Caco-2 (cell line): Measurements from ENCODE around the gene PDK2. TPM values are rescaled to one million over a fixed set of nuclear protein-coding genes. Genes with fewer than 3 reads are reported as not detected.

Experiments
- BruUV-seq: library from RNA; stranded (reverse); fragments of 400-500 nt; replicated peaks from 2 replicates; lab custom pipeline; 2021; lab: Mats Ljungman, UMichigan
- CTCF ChIA-PET: fragments of 300-600 bp; sonication (Branson Sonifier 250); formaldehyde crosslinking; loops from one replicate; lab custom pipeline; 2022; ENCODE audit warnings: antibody characterized with exemption; lab: Charles Lee
- POLR2A ChIA-PET: fragments of 300-600 bp; sonication (Branson Sonifier 250); formaldehyde crosslinking; loops from one replicate; lab custom pipeline; 2022; ENCODE audit warnings: antibody characterized with exemption; lab: Charles Lee
- DNase-seq, 2 experiments: peaks; one replicate each; pipeline versions ENCODE4 v3.0.0 to v3.0.0-alpha.2; 2020 to 2022
- H3K27me3 ChIP-seq: replicated peaks from 2 replicates; pipeline ENCODE4 v1.6.0; 2011; ENCODE audit warnings: low read length; ENCODE audit not compliant: control insufficient read depth, insufficient read depth
- H3K36me3 ChIP-seq: 2 replicates; pipeline ENCODE4 v1.5.1; 2011; ENCODE audit warnings: low read length; ENCODE audit not compliant: control insufficient read depth, insufficient read depth
- H3K4me1 ChIP-seq: fragments of 250-450 bp; sonication (Bioruptor Pico); 2 replicates; pipeline ENCODE4 v1.5.1; 2020; ENCODE audit warnings: mild to moderate bottlenecking
- H3K4me3 ChIP-seq: 2 replicates; pipeline ENCODE4 v1.5.1; 2011; ENCODE audit warnings: low read depth, mild to moderate bottlenecking, control low read depth, low read length
- H3K9me3 ChIP-seq: fragments of 250-450 bp; sonication (Bioruptor Pico); 2 replicates; pipeline ENCODE4 v1.5.1; 2020; ENCODE audit warnings: mild to moderate bottlenecking, moderate library complexity
- H3K27ac Mint-ChIP-seq: one replicate; pipeline ENCODE4 v1.8.0; 2022; ENCODE audit warnings: mixed read lengths; ENCODE audit not compliant: unreplicated experiment
- H3K27me3 Mint-ChIP-seq: one replicate; pipeline ENCODE4 v1.8.0; 2022; ENCODE audit warnings: mixed read lengths; ENCODE audit not compliant: insufficient read depth, unreplicated experiment
- H3K36me3 Mint-ChIP-seq: one replicate; pipeline ENCODE4 v1.8.0; 2022; ENCODE audit warnings: mild to moderate bottlenecking, mixed read lengths; ENCODE audit not compliant: insufficient read depth, unreplicated experiment
- H3K4me1 Mint-ChIP-seq: one replicate; pipeline ENCODE4 v1.8.0; 2022; ENCODE audit warnings: low read depth, mixed read lengths; ENCODE audit not compliant: unreplicated experiment
- H3K4me3 Mint-ChIP-seq: one replicate; pipeline ENCODE4 v1.8.0; 2022; ENCODE audit warnings: mild to moderate bottlenecking, moderate library complexity, mixed read lengths; ENCODE audit not compliant: unreplicated experiment
- H3K9me3 Mint-ChIP-seq: one replicate; pipeline ENCODE4 v1.8.0; 2022; ENCODE audit warnings: mixed read lengths; ENCODE audit not compliant: unreplicated experiment
- CTCF ChIP-seq, 2 experiments: fragments of 200-600 bp in 1 of 2; IDR thresholded peaks; 1 replicate in 1 of 2; 2 replicates in 1 of 2; pipeline versions ENCODE4 v1.5.1 to v1.8.0; 2011 to 2022; ENCODE audit warnings: antibody characterized with exemption in 1 of 2, control low read depth in 1 of 2, inconsistent platforms in 1 of 2, low read depth in 1 of 2, low read length in 1 of 2, mild to moderate bottlenecking in 1 of 2, moderate library complexity in 1 of 2; ENCODE audit not compliant: insufficient read depth in 1 of 2, severe bottlenecking in 1 of 2, unreplicated experiment in 1 of 2
- intact Hi-C: fragments of 100-400 bp; cut with micrococcal nuclease; formaldehyde crosslinking; loops from one replicate; pipeline ENCODE4 v1.10.0; 2022; ENCODE audit not compliant: unreplicated experiment
- total RNA-seq: library from RNA; stranded (reverse); gene quantifications from 2 replicates; pipeline ENCODE4 v1.2.3, GENCODE V29; 2022

The PDK2 gene
- total RNA-seq, 1 experiment from 2014 or later = 10.5 TPM

- BruUV-seq = no TSS peak
- H3K27me3 Mint-ChIP-seq = no peaks in the 10 kb centered on the region
- H3K4me1 Mint-ChIP-seq = no peaks in the 10 kb centered on the region
- no peak overlapping the region for H3K4me3 Mint-ChIP-seq
- no peak for DNase-seq
- POLR2A ChIA-PET = no interaction called here
- no peak overlapping the region for H3K27ac Mint-ChIP-seq
- no peaks in the 10 kb centered on the region for H3K36me3 ChIP-seq
- intact Hi-C loops = no loop called here
- H3K4me1 ChIP-seq = no peaks in the 10 kb centered on the region
- H3K27me3 ChIP-seq = no peaks in the 10 kb centered on the region
- H3K4me3 ChIP-seq = no peak overlapping the region
- H3K9me3 Mint-ChIP-seq = no peaks in the 10 kb centered on the region
- no peaks in the 10 kb centered on the region for H3K36me3 Mint-ChIP-seq
- no peak for TF ChIP-seq CTCF (IDR thresholded peaks at IDR 0.05; ENCODE audit: insufficient read depth in 1 of 2, low read depth in 1 of 2, low read length in 1 of 2, severe bottlenecking in 1 of 2, unreplicated experiment in 1 of 2)
- CTCF ChIA-PET = no interaction called here
- no peaks in the 10 kb centered on the region for H3K9me3 ChIP-seq
Measured at GRCh38 chr17:50098583-50098982, 3.4 kb downstream of the PDK2 start.

GRCh38 chr17:50099003-50099402, 3.9 kb downstream of the PDK2 start:
- Histone ChIP-seq H3K4me1 (no peaks in the 10 kb centered on the region), H3K27me3 (no peaks in the 10 kb centered on the region), H3K9me3 (no peaks in the 10 kb centered on the region), H3K4me3 (no peak overlapping the region), H3K36me3 (no peaks in the 10 kb centered on the region)
- Mint-ChIP-seq H3K27me3 (no peaks in the 10 kb centered on the region), H3K4me3 (no peak overlapping the region), H3K36me3 (no peaks in the 10 kb centered on the region), H3K9me3 (no peaks in the 10 kb centered on the region), H3K27ac (no peak overlapping the region), H3K4me1 (no peaks in the 10 kb centered on the region)
- no TSS peak for BruUV-seq
- TF ChIP-seq CTCF (IDR thresholded peaks at IDR 0.05; ENCODE audit: insufficient read depth in 1 of 2, low read depth in 1 of 2, low read length in 1 of 2, severe bottlenecking in 1 of 2, unreplicated experiment in 1 of 2) = no peak
- ChIA-PET CTCF (no interaction called here), POLR2A (no interaction called here)
- no peak for DNase-seq
- intact Hi-C loops = no loop called here

- Histone ChIP-seq H3K4me1 (no peaks in the 10 kb centered on the region), H3K27me3 (no peaks in the 10 kb centered on the region), H3K36me3 (no peaks in the 10 kb centered on the region), H3K4me3 (no peak overlapping the region), H3K9me3 (no peaks in the 10 kb centered on the region)
- CTCF ChIA-PET = no interaction called here
- H3K36me3 Mint-ChIP-seq = no peaks in the 10 kb centered on the region
- no peaks in the 10 kb centered on the region for H3K27me3 Mint-ChIP-seq
- no peak for DNase-seq
- BruUV-seq = no TSS peak
- no peak for TF ChIP-seq CTCF (IDR thresholded peaks at IDR 0.05; ENCODE audit: insufficient read depth in 1 of 2, low read depth in 1 of 2, low read length in 1 of 2, severe bottlenecking in 1 of 2, unreplicated experiment in 1 of 2)
- intact Hi-C loops = no loop called here
- no peak overlapping the region for H3K27ac Mint-ChIP-seq
- H3K4me1 Mint-ChIP-seq = no peaks in the 10 kb centered on the region
- POLR2A ChIA-PET = no interaction called here
- no peaks in the 10 kb centered on the region for H3K9me3 Mint-ChIP-seq
- H3K4me3 Mint-ChIP-seq = no peak overlapping the region
Measured at GRCh38 chr17:50100480-50100883, 5.3 kb downstream of the PDK2 start.
